ENCODE results near the gene GOLIM4.

Gene GOLIM4

DNA sequence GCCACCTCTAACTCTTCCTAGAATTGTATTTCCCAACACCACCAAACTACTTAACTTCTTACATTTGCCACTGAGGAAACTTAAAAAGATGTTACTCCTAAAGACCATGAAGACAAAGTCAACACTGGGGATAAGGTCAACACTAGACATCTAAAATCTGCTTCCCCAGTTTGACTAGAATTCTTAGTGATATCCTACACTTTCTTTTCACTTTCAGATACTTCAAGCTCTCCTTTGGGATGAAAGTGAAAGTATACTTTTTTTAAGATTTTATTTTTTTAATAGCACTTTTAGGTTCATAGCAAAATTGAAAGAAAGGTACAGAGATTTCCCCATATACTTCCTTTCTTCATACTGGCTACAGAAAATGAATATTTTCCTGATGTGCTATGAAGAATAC lies 32.6 kb downstream of the GOLIM4 start:
- Histone ChIP-seq H3K9ac (ENCODE audit: low read length) (no peak overlapping the region), H2AFZ (ENCODE audit: low read depth, low read length) (no peak overlapping the region), H3K4me3 (ENCODE audit: low read length) (no peak overlapping the region), H3K27ac (ENCODE audit: low read length) (no peak overlapping the region), H3K79me2 (ENCODE audit: low read length) (no peaks in the 10 kb centered on the region; the same call in 1 of the 2 replicates), H3K27me3 (ENCODE audit: low read depth, low read length) (no peaks in the 10 kb centered on the region), H3K36me3 (replicated peaks; ENCODE audit: low read depth, low read length) (no peaks in the 10 kb centered on the region), H3K4me2 (ENCODE audit: low read length) (no peak overlapping the region), H3K9me3 (ENCODE audit: insufficient read depth, low read length) (no peaks in the 10 kb centered on the region), H4K20me1 (ENCODE audit: insufficient read depth, low read length) (no peaks in the 10 kb centered on the region), H3K4me1 (ENCODE audit: low read length) (peaks cover 32% of the 10 kb centered on the region)
- TF ChIP-seq, protein P1, sequence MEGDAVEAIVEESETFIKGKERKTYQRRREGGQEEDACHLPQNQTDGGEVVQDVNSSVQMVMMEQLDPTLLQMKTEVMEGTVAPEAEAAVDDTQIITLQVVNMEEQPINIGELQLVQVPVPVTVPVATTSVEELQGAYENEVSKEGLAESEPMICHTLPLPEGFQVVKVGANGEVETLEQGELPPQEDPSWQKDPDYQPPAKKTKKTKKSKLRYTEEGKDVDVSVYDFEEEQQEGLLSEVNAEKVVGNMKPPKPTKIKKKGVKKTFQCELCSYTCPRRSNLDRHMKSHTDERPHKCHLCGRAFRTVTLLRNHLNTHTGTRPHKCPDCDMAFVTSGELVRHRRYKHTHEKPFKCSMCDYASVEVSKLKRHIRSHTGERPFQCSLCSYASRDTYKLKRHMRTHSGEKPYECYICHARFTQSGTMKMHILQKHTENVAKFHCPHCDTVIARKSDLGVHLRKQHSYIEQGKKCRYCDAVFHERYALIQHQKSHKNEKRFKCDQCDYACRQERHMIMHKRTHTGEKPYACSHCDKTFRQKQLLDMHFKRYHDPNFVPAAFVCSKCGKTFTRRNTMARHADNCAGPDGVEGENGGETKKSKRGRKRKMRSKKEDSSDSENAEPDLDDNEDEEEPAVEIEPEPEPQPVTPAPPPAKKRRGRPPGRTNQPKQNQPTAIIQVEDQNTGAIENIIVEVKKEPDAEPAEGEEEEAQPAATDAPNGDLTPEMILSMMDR (IDR thresholded peaks at IDR 0.05; ENCODE audit: low read depth, low read length): no peak
- no peak for TF ChIP-seq EZH2phosphoT487 (IDR thresholded peaks at IDR 0.05; ENCODE audit: low read depth)

DNA sequence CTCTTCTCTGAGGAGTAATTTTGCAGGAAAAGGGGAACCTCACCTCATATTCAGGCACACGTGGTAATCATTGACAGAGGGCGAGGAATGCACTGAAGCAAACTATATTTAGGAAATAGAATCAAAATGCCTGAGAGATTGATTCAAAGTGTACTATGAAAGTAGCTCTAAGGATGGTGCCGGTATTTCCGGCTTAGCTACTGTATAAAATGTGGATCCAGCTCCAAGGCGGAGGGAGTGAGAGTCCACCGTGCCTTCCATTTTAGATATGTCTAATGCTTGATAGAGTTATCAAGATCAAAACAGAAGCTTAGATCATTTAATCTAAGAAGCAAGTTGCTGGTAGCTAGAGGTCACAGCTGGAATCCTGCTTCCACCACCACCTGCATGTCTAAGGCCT lies 33.0 kb downstream of the GOLIM4 start:
- no peak overlapping the region for H2AFZ ChIP-seq (ENCODE audit: low read depth, low read length)
- H3K4me1 ChIP-seq (ENCODE audit: low read length): peaks cover 32% of the 10 kb centered on the region
- no peak overlapping the region for H3K4me3 ChIP-seq (ENCODE audit: low read length)
- no peak overlapping the region for H3K4me2 ChIP-seq (ENCODE audit: low read length)
- no peaks in the 10 kb centered on the region; the same call in 1 of the 2 replicates for H3K79me2 ChIP-seq (ENCODE audit: low read length)
- no peaks in the 10 kb centered on the region for H3K36me3 ChIP-seq (replicated peaks; ENCODE audit: low read depth, low read length)
- no peaks in the 10 kb centered on the region for H4K20me1 ChIP-seq (ENCODE audit: insufficient read depth, low read length)
- TF ChIP-seq, protein P1 (IDR thresholded peaks at IDR 0.05; ENCODE audit: low read depth, low read length): no peak
- TF ChIP-seq EZH2phosphoT487 (IDR thresholded peaks at IDR 0.05; ENCODE audit: low read depth): no peak
- H3K27ac ChIP-seq (ENCODE audit: low read length): no peak overlapping the region
- no peaks in the 10 kb centered on the region for H3K9me3 ChIP-seq (ENCODE audit: insufficient read depth, low read length)
- H3K9ac ChIP-seq (ENCODE audit: low read length): no peak overlapping the region
- H3K27me3 ChIP-seq (ENCODE audit: low read depth, low read length): no peaks in the 10 kb centered on the region

DNA sequence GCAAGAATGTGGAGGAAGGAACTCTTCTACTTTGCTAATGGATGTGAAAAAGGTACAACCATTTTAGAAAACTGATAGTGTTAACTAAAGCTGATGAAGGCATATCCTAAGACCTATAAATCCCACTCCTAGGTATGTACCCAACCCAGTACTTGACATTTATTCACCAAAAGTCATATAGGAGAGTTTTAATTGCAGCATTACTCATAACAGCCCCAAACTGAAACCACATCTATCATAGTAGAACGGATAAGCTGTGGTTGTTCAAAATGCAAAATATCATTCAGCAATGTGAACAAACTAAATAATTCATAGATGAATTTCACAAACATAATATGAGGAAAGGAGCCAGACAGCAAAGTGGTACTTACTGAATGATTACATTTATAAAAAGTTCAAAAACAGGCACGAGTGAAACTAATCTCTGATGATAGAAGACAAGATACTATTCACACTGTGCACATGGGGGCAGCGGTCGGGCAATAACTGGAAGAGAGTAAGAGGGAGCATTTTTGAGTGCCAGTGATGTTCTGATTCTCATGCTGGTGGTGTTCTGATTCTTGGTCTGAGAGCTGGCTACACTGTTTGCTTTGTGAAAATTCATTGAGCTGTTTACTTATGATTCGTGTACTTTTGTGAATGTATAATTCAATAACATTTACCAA lies 34.3 kb downstream of the GOLIM4 start:
- Histone ChIP-seq H3K27me3 (ENCODE audit: low read depth, low read length) (no peaks in the 10 kb centered on the region), H3K4me3 (ENCODE audit: low read length) (peak overlapping the region; percentile 62), H3K9ac (ENCODE audit: low read length) (no peak overlapping the region), H4K20me1 (ENCODE audit: insufficient read depth, low read length) (no peaks in the 10 kb centered on the region), H2AFZ (ENCODE audit: low read depth, low read length) (no peak overlapping the region), H3K9me3 (ENCODE audit: insufficient read depth, low read length) (no peaks in the 10 kb centered on the region), H3K36me3 (replicated peaks; ENCODE audit: low read depth, low read length) (no peaks in the 10 kb centered on the region), H3K79me2 (ENCODE audit: low read length) (no peaks in the 10 kb centered on the region; the same call in 1 of the 2 replicates), H3K27ac (ENCODE audit: low read length) (no peak overlapping the region), H3K4me2 (ENCODE audit: low read length) (peak overlapping the region; percentile 65), H3K4me1 (ENCODE audit: low read length) (peaks cover 23% of the 10 kb centered on the region)
- TF ChIP-seq EZH2phosphoT487 (IDR thresholded peaks at IDR 0.05; ENCODE audit: low read depth): no peak
- TF ChIP-seq, protein P1 (IDR thresholded peaks at IDR 0.05; ENCODE audit: low read depth, low read length): no peak

DNA sequence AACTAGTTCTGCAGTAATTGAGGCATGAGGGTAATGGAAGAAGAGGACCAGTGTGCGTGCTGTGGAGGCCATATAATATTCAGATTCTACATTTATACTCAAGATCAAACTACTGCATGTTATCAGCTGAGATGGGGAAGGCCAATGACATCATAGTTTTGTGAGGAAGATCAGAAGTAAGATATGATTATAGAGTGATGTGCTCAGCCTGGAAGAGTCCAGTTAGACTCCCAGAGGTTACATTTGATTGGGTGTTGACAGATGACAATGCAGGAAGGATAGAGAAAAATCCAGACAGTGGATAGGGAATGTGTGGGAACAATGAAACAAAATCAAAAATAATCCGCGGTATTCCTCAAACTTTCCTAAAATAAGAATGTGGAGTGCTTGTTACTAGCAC lies 35.4 kb downstream of the GOLIM4 start:
- TF ChIP-seq, protein P1 (IDR thresholded peaks at IDR 0.05; ENCODE audit: low read depth, low read length): no peak
- Histone ChIP-seq H2AFZ (ENCODE audit: low read depth, low read length) (no peak overlapping the region), H4K20me1 (ENCODE audit: insufficient read depth, low read length) (no peaks in the 10 kb centered on the region), H3K4me1 (ENCODE audit: low read length) (peaks cover 15% of the 10 kb centered on the region), H3K79me2 (ENCODE audit: low read length) (no peaks in the 10 kb centered on the region; the same call in 1 of the 2 replicates), H3K27ac (ENCODE audit: low read length) (no peak overlapping the region), H3K36me3 (replicated peaks; ENCODE audit: low read depth, low read length) (no peaks in the 10 kb centered on the region), H3K4me3 (ENCODE audit: low read length) (no peak overlapping the region), H3K4me2 (ENCODE audit: low read length) (no peak overlapping the region), H3K27me3 (ENCODE audit: low read depth, low read length) (no peaks in the 10 kb centered on the region), H3K9me3 (ENCODE audit: insufficient read depth, low read length) (no peaks in the 10 kb centered on the region), H3K9ac (ENCODE audit: low read length) (no peak overlapping the region)
